PC-9 (cell line): ENCODE data around the gene GLI1. TPM values are rescaled to one million over a fixed set of nuclear protein-coding genes. Genes with fewer than 3 reads are reported as not detected.

Source experiments
- BruUV-seq: library from RNA; stranded (reverse); fragments of 400-500 nt; replicated peaks from 2 replicates; lab custom pipeline; 2021; lab: Mats Ljungman, UMichigan
- CTCF ChIA-PET: fragments of 300-600 bp; sonication (Branson Sonifier 250); formaldehyde crosslinking; loops from one replicate; lab custom pipeline; 2022; ENCODE audit warnings: antibody characterized with exemption; lab: Charles Lee
- POLR2A ChIA-PET: fragments of 300-600 bp; sonication (Branson Sonifier 250); formaldehyde crosslinking; loops from one replicate; lab custom pipeline; 2022; ENCODE audit warnings: antibody characterized with exemption; ENCODE audit not compliant: unreplicated experiment; lab: Charles Lee
- DNase-seq, 2 experiments: peaks; one replicate each; pipeline versions ENCODE4 v3.0.0 to v3.0.0-alpha.2; 2015 to 2022; ENCODE audit warnings: mixed read lengths in 1 of 2
- H2AFZ ChIP-seq: fragments of 200-600 bp; sonication (generic); 2 replicates; pipeline ENCODE4 v1.8.1; 2017; ENCODE audit warnings: antibody characterized with exemption
- H3F3A ChIP-seq: fragments of 200-600 bp; sonication (generic); 2 replicates; pipeline ENCODE4 v1.8.1; 2017; ENCODE audit warnings: antibody characterized with exemption, mild to moderate bottlenecking, low read depth; ENCODE audit not compliant: insufficient read depth
- H3K27ac ChIP-seq: fragments of 200-600 bp; sonication (generic); 2 replicates; pipeline ENCODE4 v1.6.1; 2016; ENCODE audit warnings: mixed run types
- H3K27me3 ChIP-seq: fragments of 200-600 bp; sonication (generic); 2 replicates; pipeline ENCODE4 v1.6.1; 2016; ENCODE audit warnings: low read depth, mixed run types; ENCODE audit not compliant: insufficient read depth
- H3K36me3 ChIP-seq: fragments of 200-600 bp; sonication (generic); 2 replicates; pipeline ENCODE4 v1.6.1; 2016; ENCODE audit warnings: low read depth, mixed run types
- H3K4me1 ChIP-seq: fragments of 200-600 bp; sonication (generic); replicated peaks from 2 replicates; pipeline ENCODE4 v1.6.1; 2016; ENCODE audit warnings: mixed run types; ENCODE audit not compliant: insufficient read depth
- H3K4me2 ChIP-seq: fragments of 200-600 bp; sonication (generic); 2 replicates; pipeline ENCODE4 v1.6.1; 2017; ENCODE audit warnings: mixed run types
- H3K4me3 ChIP-seq: fragments of 200-600 bp; sonication (generic); 2 replicates; pipeline ENCODE4 v1.6.1; 2016; ENCODE audit warnings: mixed run types
- H3K79me2 ChIP-seq: fragments of 200-600 bp; sonication (generic); 2 replicates; pipeline ENCODE4 v1.6.1; 2017; ENCODE audit warnings: low read depth, mixed run types
- H3K9me2 ChIP-seq: fragments of 200-600 bp; sonication (generic); 2 replicates; pipeline ENCODE4 v1.8.1; 2017; ENCODE audit warnings: mild to moderate bottlenecking; ENCODE audit not compliant: insufficient read depth
- H3K9me3 ChIP-seq: fragments of 200-600 bp; sonication (generic); 2 replicates; pipeline ENCODE4 v1.8.1; 2016; ENCODE audit warnings: low read depth; ENCODE audit not compliant: insufficient read depth
- H4K20me1 ChIP-seq: fragments of 200-600 bp; sonication (generic); 2 replicates; pipeline ENCODE4 v1.8.1; 2017; ENCODE audit not compliant: insufficient read depth
- CTCF ChIP-seq: fragments of 200-600 bp; sonication (generic); conservative IDR thresholded peaks from 2 replicates; pipeline ENCODE4 v1.6.1; 2017; ENCODE audit warnings: mixed run types, antibody characterized with exemption, mild to moderate bottlenecking, moderate library complexity
- EZH2 ChIP-seq: fragments of 200-600 bp; sonication (generic); IDR thresholded peaks from 2 replicates; pipeline ENCODE4 v1.8.0; 2017; ENCODE audit warnings: antibody characterized with exemption, low read depth
- intact Hi-C: fragments of 100-400 bp; cut with micrococcal nuclease; formaldehyde crosslinking; loops from one replicate; pipeline ENCODE4 v1.10.0; 2022; ENCODE audit not compliant: unreplicated experiment
- total RNA-seq: library from RNA; stranded (reverse); gene quantifications from 2 replicates; pipeline ENCODE4 v1.2.3, GENCODE V29; 2021

The GLI1 gene
- total RNA-seq, 1 experiment from 2014 or later, result not detected

GRCh38 chr12:57470970-57471656 lies 11.5 kb downstream of the GLI1 start:
- intact Hi-C loops, result no loop called here
- DNase-seq, result no peak
- H3K9me3 ChIP-seq, result no peaks in the 10 kb centered on the region
- BruUV-seq, result no TSS peak
- no peak overlapping the region for H3K4me2 ChIP-seq
- ChIA-PET POLR2A (no interaction called here), CTCF (interaction anchor here (0.6 kb wide), 1 partner anchor 27 kb away, joined by 4 read pairs; no protein-coding TSS in a partner anchor)
- no peaks in the 10 kb centered on the region for H3K36me3 ChIP-seq
- no peak overlapping the region for H3K27ac ChIP-seq
- no peaks in the 10 kb centered on the region for H3F3A ChIP-seq
- no peaks in the 10 kb centered on the region for H3K4me1 ChIP-seq
- no peak overlapping the region for H2AFZ ChIP-seq
- no peaks in the 10 kb centered on the region for H3K79me2 ChIP-seq
- H3K27me3 ChIP-seq, result peaks cover 90% of the 10 kb centered on the region
- no peak for TF ChIP-seq CTCF
- TF ChIP-seq EZH2, result no peak
- no peaks in the 10 kb centered on the region for H4K20me1 ChIP-seq
- H3K9me2 ChIP-seq, result no peaks in the 10 kb centered on the region
- H3K4me3 ChIP-seq, result no peak overlapping the region

GRCh38 chr12:57471661-57472060 lies 12.1 kb downstream of the GLI1 start:
- Histone ChIP-seq H3K27me3 (peaks cover 85% of the 10 kb centered on the region), H3K36me3 (no peaks in the 10 kb centered on the region), H3K4me1 (no peaks in the 10 kb centered on the region), H3K79me2 (no peaks in the 10 kb centered on the region), H4K20me1 (no peaks in the 10 kb centered on the region), H3K9me2 (no peaks in the 10 kb centered on the region), H3K4me3 (no peak overlapping the region), H3F3A (no peaks in the 10 kb centered on the region), H3K27ac (no peak overlapping the region), H3K9me3 (no peaks in the 10 kb centered on the region), H2AFZ (no peak overlapping the region), H3K4me2 (no peak overlapping the region)
- ChIA-PET POLR2A (no interaction called here), CTCF (interaction anchor here (0.6 kb wide), 1 partner anchor 26 kb away, joined by 4 read pairs; no protein-coding TSS in a partner anchor)
- BruUV-seq, result no TSS peak
- no peak for DNase-seq
- TF ChIP-seq CTCF, result no peak
- intact Hi-C loops, result no loop called here

GRCh38 chr12:57472391-57472790 lies 12.8 kb downstream of the GLI1 start:
- intact Hi-C loops, result no loop called here
- H2AFZ ChIP-seq, result no peak overlapping the region
- TF ChIP-seq CTCF (no peak), EZH2 (no peak)
- H3K79me2 ChIP-seq, result no peaks in the 10 kb centered on the region
- ChIA-PET POLR2A (no interaction called here), CTCF (no interaction called here)
- H3K4me2 ChIP-seq, result no peak overlapping the region
- H3F3A ChIP-seq, result no peaks in the 10 kb centered on the region
- no peaks in the 10 kb centered on the region for H3K36me3 ChIP-seq
- peaks cover 77% of the 10 kb centered on the region for H3K27me3 ChIP-seq
- H3K4me3 ChIP-seq, result no peak overlapping the region
- no TSS peak for BruUV-seq
- no peaks in the 10 kb centered on the region for H3K4me1 ChIP-seq
- DNase-seq, result no peak
- H3K9me3 ChIP-seq, result no peaks in the 10 kb centered on the region
- H3K9me2 ChIP-seq, result no peaks in the 10 kb centered on the region
- H3K27ac ChIP-seq, result no peak overlapping the region
- no peaks in the 10 kb centered on the region for H4K20me1 ChIP-seq
